PC-3 (cell line): Measurements from ENCODE around the gene LDLRAP1.

Experiments
- EZH2 ChIP-seq: fragments of 300-600 bp; sonication (generic); IDR thresholded peaks from one replicate; pipeline ENCODE4 v1.6.1; 2017; ENCODE audit warnings: antibody characterized with exemption, mild to moderate bottlenecking, low read length; ENCODE audit not compliant: unreplicated experiment
- EZH2phosphoT487 ChIP-seq: fragments of 300-600 bp; sonication (generic); IDR thresholded peaks from 2 replicates; pipeline ENCODE4 v1.6.1; 2018; ENCODE audit warnings: mild to moderate bottlenecking, antibody characterized with exemption, low read length, borderline replicate concordance
- TF ChIP-seq, protein P1 (sequence below): fragments of 300-600 bp; sonication (generic); conservative IDR thresholded peaks from 2 replicates; pipeline ENCODE4 v1.5.1; 2017; ENCODE audit warnings: antibody characterized with exemption, low read depth, mild to moderate bottlenecking, low read length

DNA sequence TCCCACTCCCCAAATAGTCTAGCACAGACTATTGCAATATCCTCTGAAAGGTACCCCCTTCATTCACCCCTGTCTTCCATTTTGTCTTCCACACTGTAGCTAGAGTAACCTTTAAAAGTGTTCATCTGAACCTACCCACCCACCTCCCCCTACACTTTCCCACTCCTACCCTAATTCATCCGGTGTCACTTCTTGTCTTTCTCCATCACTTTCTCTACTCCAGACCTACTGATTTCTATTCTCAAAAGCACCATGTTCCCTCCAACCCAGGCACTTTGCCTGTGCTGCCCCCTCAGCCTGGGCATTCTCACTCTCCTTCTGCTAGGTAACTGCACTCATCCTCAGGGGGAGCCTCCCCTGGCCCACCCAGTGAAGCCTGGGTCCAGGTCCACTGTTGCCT, 68.4 kb downstream of the LDLRAP1 start:
- TF ChIP-seq, protein P1, sequence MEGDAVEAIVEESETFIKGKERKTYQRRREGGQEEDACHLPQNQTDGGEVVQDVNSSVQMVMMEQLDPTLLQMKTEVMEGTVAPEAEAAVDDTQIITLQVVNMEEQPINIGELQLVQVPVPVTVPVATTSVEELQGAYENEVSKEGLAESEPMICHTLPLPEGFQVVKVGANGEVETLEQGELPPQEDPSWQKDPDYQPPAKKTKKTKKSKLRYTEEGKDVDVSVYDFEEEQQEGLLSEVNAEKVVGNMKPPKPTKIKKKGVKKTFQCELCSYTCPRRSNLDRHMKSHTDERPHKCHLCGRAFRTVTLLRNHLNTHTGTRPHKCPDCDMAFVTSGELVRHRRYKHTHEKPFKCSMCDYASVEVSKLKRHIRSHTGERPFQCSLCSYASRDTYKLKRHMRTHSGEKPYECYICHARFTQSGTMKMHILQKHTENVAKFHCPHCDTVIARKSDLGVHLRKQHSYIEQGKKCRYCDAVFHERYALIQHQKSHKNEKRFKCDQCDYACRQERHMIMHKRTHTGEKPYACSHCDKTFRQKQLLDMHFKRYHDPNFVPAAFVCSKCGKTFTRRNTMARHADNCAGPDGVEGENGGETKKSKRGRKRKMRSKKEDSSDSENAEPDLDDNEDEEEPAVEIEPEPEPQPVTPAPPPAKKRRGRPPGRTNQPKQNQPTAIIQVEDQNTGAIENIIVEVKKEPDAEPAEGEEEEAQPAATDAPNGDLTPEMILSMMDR, result no peak
- TF ChIP-seq EZH2 (no peak), EZH2phosphoT487 (no peak)
